Mesothelial cell of epicardium (in vitro differentiated cells): ENCODE data around the gene PDGFC. TPM values are rescaled to one million over a fixed set of nuclear protein-coding genes. Genes with fewer than 3 reads are reported as not detected.

Experiments used
- DNase-seq, 2 experiments: peaks; one replicate each; pipeline ENCODE4 v3.0.0; 2021; ENCODE audit warnings: low spot score in 2 of 2; ENCODE audit not compliant: unreplicated experiment in 2 of 2
- H3K27ac Mint-ChIP-seq: 2 replicates; pipeline ENCODE4 v1.8.0; 2021; ENCODE audit warnings: mixed read lengths
- H3K27me3 Mint-ChIP-seq: 2 replicates; pipeline ENCODE4 v1.8.0; 2021; ENCODE audit warnings: low read depth, mixed read lengths
- H3K36me3 Mint-ChIP-seq: 2 replicates; pipeline ENCODE4 v1.8.0; 2021; ENCODE audit warnings: mixed read lengths
- H3K4me1 Mint-ChIP-seq: 2 replicates; pipeline ENCODE4 v1.8.0; 2021; ENCODE audit warnings: mixed read lengths
- H3K4me3 Mint-ChIP-seq: 2 replicates; pipeline ENCODE4 v1.8.0; 2021; ENCODE audit warnings: mild to moderate bottlenecking, moderate library complexity, mixed read lengths
- H3K9me3 Mint-ChIP-seq: 2 replicates; pipeline ENCODE4 v1.8.0; 2021; ENCODE audit warnings: mixed read lengths
- total RNA-seq: library from RNA; stranded (reverse); gene quantifications from 3 replicates; pipeline ENCODE4 v1.2.1, GENCODE V29; 2021
- TF ChIP-seq, protein P1 (sequence below): fragments of 200-600 bp; sonication (generic); IDR thresholded peaks from one replicate; pipeline ENCODE4 v1.5.0; 2021; ENCODE audit warnings: antibody characterized with exemption; ENCODE audit not compliant: unreplicated experiment

PDGFC gene
- 80.5 to 86.0 TPM (median 83.5 TPM) in 3 replicates for total RNA-seq

DNA sequence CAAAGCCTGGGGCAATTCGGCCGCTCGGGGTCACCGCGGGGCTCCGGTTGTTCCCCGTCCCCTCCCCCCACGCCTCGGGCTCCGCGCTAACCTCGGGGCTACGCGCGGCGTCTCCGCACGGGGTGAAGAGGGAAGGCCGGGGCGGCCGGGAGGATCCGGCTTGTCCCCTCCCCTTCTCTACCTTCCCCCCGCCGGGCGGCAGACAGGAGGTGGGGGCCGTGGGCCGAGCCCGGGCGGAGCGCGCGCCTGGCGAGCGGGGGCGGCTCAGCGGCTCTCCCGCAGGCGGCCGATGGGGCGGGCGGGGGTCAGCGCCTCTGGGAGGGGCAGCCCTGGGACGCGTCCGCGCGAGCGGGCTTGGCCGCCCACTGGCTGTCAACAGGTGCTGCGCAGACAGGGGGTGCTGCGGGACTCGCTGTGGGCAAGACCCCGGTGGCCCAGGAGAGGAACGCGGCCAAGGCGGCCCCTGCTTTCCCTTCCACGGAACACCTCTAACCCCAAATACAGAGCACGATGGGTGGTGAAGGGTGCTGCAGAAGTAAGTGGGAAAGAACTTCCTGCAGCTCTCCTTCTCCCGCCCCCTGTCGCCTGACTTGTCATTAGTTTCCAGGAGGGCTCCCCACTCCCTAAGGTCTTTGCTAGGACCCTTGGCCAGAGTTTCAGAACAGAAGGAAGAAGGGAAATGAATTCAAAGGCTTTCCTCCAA, at the start of gene PDGFC:
PDGFC (minus strand) TSS at position 124 of the 703 bp plus-strand sequence. CDS start 896 bp downstream, outside the sequence.
- H3K4me3 Mint-ChIP-seq: peak within 1 kb of the TSS; percentile 91
- H3K9me3 Mint-ChIP-seq: no peaks in the 10 kb centered on the region
- peak within 1 kb of the TSS; percentile 91 for H3K27ac Mint-ChIP-seq
- DNase-seq: peak; percentile 52 to 80
- H3K27me3 Mint-ChIP-seq: no peaks in the 10 kb centered on the region
- no peaks in the 10 kb centered on the region for H3K36me3 Mint-ChIP-seq
- TF ChIP-seq, protein P1, sequence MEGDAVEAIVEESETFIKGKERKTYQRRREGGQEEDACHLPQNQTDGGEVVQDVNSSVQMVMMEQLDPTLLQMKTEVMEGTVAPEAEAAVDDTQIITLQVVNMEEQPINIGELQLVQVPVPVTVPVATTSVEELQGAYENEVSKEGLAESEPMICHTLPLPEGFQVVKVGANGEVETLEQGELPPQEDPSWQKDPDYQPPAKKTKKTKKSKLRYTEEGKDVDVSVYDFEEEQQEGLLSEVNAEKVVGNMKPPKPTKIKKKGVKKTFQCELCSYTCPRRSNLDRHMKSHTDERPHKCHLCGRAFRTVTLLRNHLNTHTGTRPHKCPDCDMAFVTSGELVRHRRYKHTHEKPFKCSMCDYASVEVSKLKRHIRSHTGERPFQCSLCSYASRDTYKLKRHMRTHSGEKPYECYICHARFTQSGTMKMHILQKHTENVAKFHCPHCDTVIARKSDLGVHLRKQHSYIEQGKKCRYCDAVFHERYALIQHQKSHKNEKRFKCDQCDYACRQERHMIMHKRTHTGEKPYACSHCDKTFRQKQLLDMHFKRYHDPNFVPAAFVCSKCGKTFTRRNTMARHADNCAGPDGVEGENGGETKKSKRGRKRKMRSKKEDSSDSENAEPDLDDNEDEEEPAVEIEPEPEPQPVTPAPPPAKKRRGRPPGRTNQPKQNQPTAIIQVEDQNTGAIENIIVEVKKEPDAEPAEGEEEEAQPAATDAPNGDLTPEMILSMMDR: peak; percentile 32
- H3K4me1 Mint-ChIP-seq: peaks cover 73% of the 10 kb centered on the region

DNA sequence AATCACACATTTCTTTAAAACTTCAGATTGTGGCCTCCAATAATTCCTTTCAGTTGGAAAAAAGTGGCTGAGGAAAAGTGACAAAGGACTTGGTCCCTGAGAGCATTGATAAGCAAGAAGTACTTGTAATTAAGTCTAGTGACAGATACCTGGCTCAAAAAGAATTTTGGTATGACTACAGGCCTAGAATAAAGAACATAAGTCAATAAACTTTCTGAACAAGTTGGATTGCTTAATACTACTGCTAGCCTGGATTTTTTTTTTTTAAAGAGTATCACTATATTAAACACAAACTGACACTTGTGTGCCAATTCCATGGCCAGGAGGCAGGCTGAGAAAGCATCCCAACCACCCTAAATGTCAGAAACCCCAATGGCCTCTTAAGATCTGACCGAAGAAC, 49.3 kb upstream of the PDGFC start:
- no peak for DNase-seq
- H3K27me3 Mint-ChIP-seq: no peaks in the 10 kb centered on the region
- H3K4me1 Mint-ChIP-seq: no peaks in the 10 kb centered on the region
- no peak overlapping the region for H3K27ac Mint-ChIP-seq
- H3K9me3 Mint-ChIP-seq: peaks cover 8% of the 10 kb centered on the region
- no peaks in the 10 kb centered on the region for H3K36me3 Mint-ChIP-seq
- H3K4me3 Mint-ChIP-seq: no peak overlapping the region
- TF ChIP-seq, protein P1: no peak

- no peaks in the 10 kb centered on the region for H3K36me3 Mint-ChIP-seq
- H3K4me3 Mint-ChIP-seq: no peak overlapping the region
- H3K4me1 Mint-ChIP-seq: peaks cover 3% of the 10 kb centered on the region
- H3K9me3 Mint-ChIP-seq: peaks cover 8% of the 10 kb centered on the region
- DNase-seq: no peak
- TF ChIP-seq, protein P1: no peak
- no peaks in the 10 kb centered on the region for H3K27me3 Mint-ChIP-seq
- no peak overlapping the region for H3K27ac Mint-ChIP-seq
These were observed 47.4 kb upstream of the PDGFC start for GRCh38 chr4:157018920-157019490.

DNA sequence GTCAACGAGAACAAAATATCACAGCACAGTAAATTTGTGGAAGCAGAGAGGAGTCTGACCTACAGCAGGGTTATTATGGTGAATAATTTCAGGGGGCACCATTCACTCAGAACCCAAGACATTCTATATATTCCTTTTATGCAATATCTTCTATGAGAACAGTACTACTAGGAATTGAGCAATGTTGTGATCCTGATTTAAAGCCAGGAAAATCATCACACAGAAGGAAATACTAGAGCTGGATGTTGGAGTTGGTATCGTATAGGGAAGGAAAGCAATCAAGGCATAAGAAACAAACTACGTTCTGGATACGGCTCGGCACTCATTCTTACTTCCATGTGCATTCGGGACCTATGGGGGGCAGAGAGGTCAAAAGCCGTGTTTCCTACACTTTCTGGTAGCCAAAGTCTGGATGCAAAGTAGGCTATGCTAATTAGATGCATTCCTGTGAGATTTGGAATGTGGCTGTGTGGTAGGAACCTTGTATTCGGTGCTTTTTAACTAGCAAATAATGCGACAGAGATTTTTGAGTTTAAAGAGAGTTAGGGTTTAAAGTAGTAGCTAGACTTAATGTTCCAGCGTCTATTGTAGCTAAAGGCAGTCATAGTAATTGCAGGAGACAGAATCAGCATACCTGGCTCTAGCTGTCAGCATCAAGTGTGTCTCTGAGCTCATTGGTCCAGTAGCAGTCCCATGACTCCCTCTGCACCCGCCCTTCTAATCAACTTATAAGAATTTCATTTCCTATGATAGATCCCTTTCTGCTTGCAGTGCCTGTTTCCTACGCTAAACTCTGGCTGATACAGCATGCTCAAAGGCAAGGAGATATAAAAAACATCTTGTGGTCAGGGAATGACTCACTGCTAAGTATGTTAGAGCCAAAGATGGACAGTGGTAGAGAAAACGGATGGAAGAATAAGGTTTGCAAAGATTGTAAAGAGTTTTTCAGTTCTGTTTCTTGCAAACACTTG, 43.3 kb upstream of the PDGFC start:
- no peaks in the 10 kb centered on the region for H3K27me3 Mint-ChIP-seq
- H3K36me3 Mint-ChIP-seq: no peaks in the 10 kb centered on the region
- H3K4me3 Mint-ChIP-seq: no peak overlapping the region
- no peak for DNase-seq
- H3K9me3 Mint-ChIP-seq: no peaks in the 10 kb centered on the region
- H3K27ac Mint-ChIP-seq: no peak overlapping the region
- H3K4me1 Mint-ChIP-seq: peaks cover 17% of the 10 kb centered on the region
- TF ChIP-seq, protein P1: no peak

DNA sequence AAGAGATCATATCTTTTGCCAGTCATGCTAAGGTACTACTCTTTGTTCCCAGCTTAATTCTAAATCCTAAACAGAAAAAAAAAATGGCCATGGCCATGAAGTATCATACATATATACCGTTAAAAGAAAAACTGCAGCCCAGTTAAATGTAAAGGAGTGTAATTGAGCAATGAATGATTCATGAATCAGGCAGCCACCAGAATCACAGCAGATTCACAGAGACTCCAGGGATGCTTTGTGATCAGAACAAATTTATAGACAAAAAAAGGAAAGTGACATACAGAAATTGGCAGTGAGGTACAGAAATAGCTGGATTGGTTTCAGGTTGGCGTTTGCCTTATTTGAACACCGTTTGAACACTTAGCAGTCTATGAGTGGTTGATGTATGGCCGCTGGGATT, 42.1 kb upstream of the PDGFC start:
- H3K9me3 Mint-ChIP-seq: peaks cover 5% of the 10 kb centered on the region
- no peak overlapping the region for H3K4me3 Mint-ChIP-seq
- peaks cover 17% of the 10 kb centered on the region for H3K4me1 Mint-ChIP-seq
- H3K27ac Mint-ChIP-seq: no peak overlapping the region
- H3K27me3 Mint-ChIP-seq: no peaks in the 10 kb centered on the region
- DNase-seq: no peak
- TF ChIP-seq, protein P1: no peak
- no peaks in the 10 kb centered on the region for H3K36me3 Mint-ChIP-seq
